HG02970 (cell line): ENCODE results near the gene KIF1B.
"Not testable (repeated sequence)": the region's sequence is repeated elsewhere in the genome, so short reads cannot be mapped to it uniquely, and the experiment has no call there.

Experiments used
- ATAC-seq: cut with Tn5 transposase; IDR thresholded peaks from one replicate; pipeline ENCODE4 v1.9.1; 2021; ENCODE audit warnings: mild to moderate bottlenecking, moderate library complexity, moderate number of reproducible peaks; ENCODE audit not compliant: unreplicated experiment, low FRiP score

The KIF1B gene

DNA sequence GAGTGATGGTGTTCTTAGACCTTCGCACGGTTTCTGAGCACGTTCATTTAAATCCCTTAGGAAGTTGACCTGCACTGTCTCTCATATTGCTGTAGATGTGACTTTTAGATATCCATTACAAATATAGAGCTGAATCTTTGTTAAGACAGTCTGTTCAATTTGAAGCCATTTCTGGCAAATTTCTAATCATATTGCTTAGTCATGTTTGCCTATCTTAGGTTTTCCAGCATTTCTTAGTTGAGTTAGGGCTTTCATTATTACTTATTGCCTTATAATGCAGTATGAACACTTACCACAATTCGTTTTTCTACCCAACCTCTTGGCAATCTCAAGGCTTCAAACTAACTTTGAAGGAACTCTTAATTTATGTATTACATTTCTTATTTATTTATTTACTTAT lies 110.0 kb downstream of the KIF1B start:
- no peak for ATAC-seq

DNA sequence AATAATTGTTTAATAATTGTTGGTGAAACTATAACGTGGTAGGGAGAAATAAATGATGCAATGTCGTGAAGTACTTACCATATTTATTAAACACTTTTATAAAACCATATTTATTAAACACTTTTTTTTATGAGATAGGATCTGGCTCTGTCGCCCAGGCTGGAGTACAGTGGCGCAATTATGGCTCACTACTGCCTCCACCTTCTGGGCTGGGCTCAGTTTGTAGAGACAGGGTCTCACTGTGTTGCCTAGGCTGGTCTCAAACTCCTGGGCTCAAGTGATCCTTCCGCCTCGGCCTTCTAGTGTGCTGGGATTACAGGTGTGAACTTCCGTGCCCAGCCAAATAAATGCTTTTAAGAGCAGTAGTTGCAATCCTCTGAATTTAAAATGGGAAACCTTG lies 112.5 kb downstream of the KIF1B start:
- ATAC-seq = no peak

DNA sequence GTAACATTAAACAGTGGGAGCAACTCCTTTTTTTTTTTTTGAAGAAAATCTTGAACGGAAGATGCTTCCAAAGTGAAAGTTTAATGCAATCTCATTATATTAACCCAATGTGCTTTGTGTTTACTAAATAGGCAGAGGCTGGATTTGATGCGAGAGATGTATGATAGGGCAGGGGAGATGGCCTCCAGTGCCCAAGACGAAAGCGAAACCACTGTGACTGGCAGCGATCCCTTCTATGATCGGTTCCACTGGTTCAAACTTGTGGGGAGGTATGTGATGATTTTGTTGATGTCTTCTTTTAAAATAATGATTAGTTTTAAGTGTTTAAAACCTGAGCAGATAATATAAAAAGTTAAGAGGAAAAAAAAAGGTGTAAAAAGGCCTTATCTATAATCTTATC lies 114.3 kb downstream of the KIF1B start:
- no peak for ATAC-seq

DNA sequence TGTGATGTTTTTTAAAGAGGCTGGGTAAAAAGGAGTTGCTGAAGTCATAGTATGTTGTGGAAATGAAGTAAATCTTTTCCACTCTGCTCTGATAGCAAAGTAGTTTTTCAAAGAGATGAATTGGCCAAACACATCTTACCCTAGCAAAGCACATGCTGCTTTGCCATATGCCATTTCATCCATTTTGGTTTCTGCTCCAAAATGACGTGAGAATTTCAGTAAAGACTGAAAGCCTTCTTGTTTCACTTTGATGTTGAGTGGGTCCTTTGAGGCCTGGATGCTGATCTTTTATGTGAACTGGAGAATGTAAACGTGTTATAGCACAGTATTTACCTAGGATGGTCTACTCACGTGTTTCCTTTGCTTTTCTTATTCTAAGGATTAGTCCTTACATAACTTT lies 115.2 kb downstream of the KIF1B start:
- no peak for ATAC-seq

DNA sequence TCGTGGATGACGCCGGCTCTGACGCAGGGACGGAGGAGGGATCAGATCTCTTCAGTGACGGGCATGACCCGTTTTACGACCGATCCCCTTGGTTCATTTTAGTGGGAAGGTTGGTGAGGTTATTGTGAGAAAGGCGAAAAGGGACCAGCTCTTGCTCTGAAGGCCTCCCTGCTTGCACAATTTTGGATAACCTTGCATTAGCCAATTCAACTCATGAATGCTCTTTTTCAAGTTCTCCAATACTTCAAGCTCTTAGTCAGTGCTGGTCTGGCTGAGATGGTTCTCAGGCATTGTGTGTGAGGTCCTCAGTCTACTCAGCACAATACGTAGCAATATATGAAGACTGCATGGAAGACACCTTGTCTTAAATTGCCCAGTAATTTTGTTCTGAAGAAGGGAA lies 115.9 kb downstream of the KIF1B start:
- no peak for ATAC-seq

DNA sequence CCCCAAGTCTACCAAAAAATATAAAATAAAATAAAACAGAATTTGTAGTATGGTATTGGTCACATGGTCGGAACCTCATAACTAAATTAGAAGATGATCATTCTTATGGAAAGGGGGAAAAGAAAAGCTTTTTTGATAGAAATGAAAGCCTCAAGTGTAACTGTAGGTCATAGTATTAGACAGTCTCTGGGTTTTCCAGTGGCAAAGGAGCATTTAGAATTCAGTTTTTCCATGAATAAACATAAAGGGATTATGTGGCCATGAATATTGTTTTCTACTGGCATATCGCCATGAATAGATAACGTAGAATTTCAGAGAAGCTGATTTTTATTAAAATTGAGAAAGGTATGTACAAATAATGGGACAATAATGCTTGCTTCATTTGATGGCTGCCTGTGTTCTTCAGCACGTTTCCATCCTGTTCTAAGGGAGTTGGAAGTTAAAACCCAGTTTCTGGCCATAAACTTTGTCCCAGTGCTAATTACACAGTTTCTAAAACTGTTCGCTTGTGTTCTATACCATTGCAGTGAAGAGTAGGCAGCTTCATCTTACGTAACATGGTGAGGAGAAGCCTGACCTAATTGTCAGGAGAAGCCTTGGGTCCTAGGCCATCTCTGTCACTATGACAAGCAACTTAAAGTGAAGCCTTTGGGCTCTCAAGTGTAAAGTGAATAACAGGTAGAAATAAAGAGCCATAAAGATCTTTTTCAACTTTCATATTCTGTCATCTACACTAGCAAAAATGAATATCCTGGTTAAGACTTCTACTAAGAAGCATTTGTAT lies 118.0 kb downstream of the KIF1B start:
- ATAC-seq = no peak

DNA sequence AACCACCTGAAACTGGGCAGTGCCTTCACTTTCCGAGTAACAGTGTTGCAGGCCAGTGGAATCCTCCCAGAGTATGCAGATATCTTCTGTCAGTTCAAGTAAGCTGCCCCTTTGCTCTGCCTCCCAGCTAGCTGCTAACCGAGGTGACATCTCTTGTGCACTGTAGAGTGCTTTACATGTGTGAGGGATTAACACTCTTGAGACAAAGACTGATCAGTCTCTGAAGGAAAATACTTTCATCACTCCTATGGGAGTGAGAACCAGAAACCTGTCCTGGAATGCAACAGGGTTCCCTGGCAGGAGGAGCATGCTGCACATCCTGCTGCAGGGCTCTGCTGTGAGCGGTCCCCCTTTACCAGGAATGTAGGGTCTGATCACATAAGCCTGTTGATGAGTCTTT lies 127.1 kb downstream of the KIF1B start:
- ATAC-seq = no peak

DNA sequence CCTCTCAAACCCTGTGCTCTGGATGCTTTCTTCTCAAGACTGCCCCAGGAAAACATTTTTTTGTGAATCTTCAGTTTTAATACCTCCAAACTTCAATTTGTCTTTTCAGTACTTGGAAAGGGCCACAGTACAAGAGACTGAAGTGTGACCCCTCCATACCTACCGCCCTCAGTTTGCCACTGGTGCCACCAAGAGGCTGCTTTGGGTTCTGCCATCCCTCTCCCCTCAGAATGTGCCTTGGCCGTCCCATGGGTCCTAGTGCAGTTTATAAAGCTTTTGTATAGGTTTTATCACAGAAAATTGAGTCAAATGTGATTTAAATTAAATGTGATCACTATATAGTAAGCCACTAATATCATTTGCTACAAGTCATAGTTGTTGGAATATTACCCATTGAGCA lies 127.7 kb downstream of the KIF1B start:
- no peak for ATAC-seq

DNA sequence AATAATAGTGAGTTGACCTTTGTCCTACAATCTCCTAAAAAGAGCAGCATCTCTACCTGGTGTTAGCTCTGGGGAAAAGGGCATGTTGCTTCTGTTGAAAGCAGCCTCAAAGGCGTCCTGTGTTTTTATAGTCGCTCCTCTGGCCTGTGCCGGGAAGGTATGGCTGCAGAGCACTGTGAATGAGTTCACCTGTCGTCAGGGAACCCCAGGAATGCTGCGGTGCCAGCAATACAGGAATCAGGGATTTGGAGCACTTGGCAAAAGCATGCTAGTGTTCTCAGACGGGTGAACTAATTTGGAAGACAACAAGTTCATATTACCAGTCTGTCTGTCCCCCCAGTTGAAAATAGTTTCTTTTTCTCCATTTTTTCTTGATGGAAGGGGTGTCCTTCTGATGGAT lies 128.2 kb downstream of the KIF1B start:
- ATAC-seq = no peak

DNA sequence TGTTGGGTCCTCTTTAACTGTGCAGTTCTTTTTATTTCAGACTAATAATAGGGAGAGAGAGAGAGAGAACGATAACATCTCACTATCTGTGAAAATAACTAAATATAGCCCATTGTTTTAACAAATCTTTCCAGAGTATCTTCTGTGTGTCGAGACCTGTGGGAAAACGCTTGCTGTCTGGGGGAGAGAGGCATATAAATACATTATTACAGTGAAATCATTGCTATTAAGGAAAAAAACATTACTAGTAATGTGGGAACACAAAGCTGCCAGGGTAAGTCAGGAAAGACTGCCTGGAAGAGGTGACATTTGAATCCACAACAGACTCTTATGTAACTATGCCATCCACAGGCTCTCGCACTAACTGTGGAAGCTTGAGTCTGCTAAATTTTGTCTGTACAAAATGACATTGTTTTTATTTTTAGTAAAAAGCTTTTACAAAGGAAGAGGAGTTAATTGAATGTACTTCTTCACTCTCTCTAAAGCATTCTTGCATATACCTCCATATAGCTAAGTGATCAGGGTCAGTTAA lies 128.7 kb downstream of the KIF1B start:
- no peak for ATAC-seq

DNA sequence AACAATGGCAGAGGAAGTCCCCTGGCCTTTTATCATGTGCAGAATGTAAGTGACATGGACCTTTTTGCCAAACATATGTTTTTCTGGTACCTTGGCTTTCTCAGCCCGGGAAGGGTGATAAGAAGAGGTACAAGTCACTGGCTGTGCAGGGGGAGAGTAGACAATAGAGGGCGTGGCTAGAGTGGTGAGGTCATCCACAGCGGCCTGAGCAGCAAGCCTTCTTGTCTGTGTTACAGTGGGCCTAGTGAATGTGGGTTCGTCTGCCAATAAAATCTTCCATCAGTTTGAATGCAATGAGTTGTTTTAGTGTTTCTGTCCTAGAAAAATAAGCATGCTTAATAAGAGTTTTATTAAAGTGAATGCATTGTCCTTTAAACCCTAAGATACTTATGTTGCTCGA lies 129.4 kb downstream of the KIF1B start:
- no peak for ATAC-seq

DNA sequence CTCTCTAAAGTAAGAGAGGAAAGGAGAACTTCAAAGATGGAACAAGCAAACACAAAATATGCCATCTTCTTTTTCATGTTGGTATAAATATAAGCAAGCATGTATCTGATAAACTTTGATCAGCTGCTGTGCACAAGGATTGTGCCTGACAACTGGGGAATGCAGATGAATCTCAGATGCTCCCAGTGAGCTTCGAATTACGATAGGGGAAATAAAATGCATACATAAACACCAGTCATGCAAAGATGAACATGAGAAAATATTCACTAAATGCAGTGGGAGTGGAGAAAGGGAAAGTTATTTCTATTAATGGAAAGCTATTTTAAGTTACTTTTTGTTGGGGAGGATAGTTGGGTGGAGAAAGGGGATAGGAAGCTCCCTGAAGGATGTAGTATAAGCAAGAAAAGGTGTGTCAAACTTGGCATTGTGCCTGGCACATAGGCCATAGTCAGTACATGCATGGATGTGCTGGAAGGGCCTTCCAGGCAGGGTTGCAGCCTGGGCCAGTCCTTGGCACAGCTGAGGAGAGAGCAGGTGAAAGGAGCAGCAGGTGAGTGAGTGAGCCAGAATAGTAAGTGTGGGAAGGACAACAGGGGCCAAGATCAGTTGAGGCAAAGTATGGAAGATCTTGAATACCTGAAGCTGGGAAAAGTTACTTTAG lies 130.7 kb downstream of the KIF1B start:
- ATAC-seq = no peak

DNA sequence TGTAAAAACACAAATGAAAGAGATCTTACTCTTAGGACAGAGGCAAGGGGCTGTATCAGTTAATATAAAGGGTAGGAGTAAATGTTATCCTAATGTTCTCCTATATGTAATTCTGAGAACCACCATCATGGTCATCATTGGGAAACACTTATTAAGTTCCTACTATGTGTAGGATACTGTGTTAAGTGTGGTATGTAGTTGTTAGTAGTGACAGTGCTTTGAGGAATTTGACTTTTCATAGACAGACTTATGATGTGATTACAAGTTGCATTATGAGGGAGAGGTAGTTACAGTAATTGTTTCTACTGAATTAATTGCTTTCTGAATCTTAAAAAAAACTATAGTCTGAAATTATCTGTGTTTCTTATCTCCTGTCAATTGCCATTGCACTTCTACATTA lies 136.7 kb downstream of the KIF1B start:
- ATAC-seq = no peak

DNA sequence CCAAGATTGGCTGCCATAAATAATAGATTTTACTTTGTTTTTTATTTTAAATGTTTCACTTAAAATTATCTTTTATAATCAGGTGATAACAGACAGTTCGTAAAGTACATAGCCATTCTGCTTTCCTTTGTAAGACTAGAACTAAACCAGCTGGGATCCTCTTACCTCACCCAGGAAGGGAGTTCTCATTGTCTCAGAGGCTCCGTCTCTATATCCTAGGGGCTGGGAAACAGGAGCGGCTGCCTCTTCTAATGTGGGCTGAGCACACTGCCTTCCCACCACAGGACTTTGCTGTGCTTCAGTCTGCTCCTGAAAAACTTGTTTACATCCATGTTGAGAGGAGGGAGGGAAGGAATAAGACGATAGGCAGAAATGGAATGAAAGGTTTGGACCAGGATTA lies 142.9 kb downstream of the KIF1B start:
- no peak for ATAC-seq

DNA sequence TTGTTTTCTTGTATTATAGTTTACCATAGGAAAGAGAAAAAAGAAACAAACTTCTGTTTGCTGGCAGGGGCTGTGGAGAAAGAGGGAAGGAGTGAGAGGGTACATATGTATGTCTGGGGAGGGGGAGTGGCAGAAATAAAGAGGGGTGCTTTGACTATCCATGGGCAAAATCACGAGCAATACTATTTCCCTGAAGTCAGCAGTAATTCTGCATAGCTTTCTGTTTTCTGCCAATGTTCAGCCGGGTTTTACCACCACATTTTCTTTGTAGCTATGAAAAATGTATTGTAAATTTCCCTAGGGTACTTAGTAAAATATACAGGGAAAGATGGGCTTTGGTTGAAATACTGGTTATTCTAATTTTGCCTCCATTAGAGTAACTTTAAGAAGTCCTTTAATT lies 143.3 kb downstream of the KIF1B start:
- ATAC-seq = no peak

DNA sequence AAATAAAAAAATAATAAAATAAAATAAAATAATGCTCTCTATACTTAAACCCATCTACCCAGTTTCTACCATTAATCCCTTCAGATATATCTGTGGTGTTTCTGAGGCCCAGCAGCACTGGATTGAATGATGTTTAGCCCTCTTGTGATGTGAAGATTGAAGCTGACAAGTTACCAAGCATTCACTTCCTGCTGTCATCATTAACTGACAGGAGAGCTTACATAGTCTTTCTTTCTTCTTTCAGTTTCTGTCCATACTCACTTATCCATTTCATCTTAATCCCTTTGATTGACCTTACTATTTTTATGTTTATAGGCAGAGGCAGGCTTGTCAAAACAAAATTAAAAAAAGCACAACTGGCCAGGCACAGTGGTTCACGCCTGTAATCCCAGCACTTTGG lies 149.7 kb downstream of the KIF1B start:
- ATAC-seq = no peak

DNA sequence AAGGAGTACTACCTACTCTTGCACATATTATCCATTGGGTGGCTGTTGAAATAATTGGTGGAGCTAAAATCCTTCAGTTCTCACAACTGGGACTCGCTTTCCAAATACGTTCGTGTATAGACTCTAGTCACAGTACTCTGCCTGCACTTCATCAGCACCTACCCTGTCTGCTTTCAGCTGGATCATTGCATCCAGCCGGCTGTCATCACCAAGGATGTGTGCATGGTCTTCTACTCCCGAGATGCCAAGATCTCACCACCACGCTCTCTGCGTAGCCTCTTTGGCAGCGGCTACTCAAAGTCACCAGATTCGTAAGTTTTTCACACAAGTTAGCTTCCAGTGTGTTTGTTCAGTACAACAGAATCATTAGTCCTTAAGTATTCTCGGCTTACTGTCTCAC lies 151.1 kb downstream of the KIF1B start:
- ATAC-seq = no peak

DNA sequence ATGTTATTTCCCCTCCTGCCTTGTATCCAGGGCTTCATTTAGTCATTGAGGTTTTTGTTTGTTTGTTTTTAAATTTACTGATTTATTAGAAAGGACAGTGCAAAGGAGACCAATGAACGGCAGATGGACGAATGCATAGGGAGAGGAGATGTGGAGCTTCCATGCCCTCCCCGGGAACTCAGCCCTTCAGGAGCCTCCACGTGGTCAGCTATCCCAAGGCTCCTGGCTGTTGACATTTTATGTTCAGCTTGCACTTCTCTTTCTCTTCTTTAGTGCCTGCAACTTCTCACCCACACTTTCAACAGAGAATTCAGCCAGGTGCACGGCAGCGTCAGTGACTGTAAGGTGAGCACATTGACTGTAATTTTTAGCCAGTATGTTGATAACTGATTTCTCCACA lies 157.8 kb downstream of the KIF1B start:
- no peak for ATAC-seq

DNA sequence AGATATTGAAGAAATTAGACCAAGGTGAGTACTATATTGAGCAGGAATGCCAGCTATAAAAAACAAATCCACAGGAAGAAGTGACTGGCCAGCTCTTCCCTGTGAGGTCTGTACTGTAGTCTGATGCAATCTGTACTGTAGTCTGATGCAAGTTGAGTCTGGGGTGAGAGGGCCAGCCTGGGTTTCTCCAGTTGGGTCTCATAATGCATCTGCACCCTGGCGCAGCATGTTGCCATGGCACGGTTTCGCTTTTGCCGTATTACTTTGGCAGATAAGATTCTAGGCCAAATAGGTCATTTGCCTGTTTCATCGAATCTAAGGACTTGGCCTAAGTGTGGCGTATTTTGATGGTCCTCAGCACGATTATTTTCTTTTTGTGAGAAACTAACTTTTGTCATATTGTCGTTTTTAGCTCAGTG lies 164.1 kb downstream of the KIF1B start:
- ATAC-seq = no peak

DNA sequence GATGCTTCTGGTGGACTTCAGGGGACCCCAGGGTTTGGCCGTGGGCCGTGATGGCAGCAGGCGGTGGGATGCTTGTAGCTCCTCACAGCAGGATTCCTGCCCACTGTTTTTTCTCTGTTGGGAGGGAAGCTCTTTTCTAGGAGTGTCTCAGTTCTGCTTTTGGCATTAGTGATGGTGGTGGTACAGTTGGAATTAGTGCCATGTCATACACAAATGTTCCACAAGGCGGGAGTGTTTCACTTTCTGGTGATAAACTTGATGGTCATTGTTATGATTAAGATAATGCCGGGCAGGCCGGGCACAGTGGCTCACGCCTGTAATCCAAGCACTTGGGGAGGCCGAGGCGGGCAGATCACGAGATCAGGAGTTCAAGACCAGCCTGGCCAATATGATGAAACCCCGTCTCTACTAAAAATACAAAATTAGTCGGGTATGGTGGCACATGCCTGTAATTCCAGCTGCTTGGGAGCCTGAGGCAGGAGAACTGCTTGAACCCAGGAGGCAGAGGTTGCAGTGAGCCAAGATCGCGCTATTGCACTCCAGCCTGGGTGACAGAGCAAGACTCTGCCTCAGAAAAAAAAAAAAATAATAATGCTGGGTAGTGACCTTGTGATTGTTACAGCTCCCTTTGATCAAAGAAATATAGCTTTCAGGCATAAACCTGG lies 167.1 kb downstream of the KIF1B start:
- not testable (repeated sequence) for ATAC-seq

DNA sequence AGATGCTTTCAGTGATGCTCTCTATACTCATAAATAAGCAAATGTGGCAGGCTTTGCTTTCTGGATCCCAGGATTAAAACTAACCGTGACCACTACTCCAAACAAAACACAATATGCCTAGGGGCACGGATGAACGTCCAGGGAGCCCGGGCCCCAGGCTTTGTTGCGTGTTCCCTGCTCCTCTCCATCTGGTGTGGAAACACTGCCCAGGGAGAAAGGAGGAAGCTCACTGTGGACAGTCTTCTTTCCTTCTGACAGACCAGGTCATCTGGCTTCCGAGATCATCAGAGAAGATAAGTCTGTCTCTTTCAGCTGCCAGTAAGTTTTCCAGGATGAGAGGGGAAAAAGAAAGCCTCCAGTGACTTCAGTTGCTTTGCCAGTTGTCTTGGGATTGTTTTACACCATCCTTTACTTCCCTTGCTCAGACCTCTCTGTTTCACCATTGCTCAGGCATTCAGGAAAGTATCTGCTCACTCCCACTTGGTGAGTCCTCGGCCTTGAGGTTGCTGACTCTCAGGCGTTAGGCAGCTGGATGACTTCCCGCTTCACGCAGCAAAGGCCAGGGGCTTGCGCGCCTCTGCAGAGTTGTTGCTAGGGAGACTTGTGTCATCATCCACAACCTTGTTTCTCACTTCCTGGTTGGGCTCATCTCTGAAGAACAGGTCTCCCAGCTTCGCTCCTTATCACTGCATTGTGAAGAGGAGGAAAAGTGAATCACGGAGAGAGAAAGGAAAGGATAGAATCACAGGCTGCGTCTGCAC lies 167.9 kb downstream of the KIF1B start:
- ATAC-seq = no peak
